Cerebellar nuclear complex (tissue), 1 donor: Measurements from ENCODE around the gene ALLC.

ENCODE experiments used
- DNase-seq, 2 experiments: peaks; one replicate each; lab custom pipeline; 2025; lab: John Stamatoyannopoulos, UW

ALLC gene

GRCh38 chr2:3718679-3719078 is 60.7 kb downstream of the ALLC start:
- DNase-seq, result no peak

- DNase-seq, result no peak
These were observed 67.0 kb downstream of the ALLC start for GRCh38 chr2:3725002-3725401.

- no peak for DNase-seq
These were observed 67.7 kb downstream of the ALLC start for GRCh38 chr2:3725458-3726250.

GRCh38 chr2:3726511-3726910 is 68.5 kb downstream of the ALLC start:
- no peak for DNase-seq

DNA sequence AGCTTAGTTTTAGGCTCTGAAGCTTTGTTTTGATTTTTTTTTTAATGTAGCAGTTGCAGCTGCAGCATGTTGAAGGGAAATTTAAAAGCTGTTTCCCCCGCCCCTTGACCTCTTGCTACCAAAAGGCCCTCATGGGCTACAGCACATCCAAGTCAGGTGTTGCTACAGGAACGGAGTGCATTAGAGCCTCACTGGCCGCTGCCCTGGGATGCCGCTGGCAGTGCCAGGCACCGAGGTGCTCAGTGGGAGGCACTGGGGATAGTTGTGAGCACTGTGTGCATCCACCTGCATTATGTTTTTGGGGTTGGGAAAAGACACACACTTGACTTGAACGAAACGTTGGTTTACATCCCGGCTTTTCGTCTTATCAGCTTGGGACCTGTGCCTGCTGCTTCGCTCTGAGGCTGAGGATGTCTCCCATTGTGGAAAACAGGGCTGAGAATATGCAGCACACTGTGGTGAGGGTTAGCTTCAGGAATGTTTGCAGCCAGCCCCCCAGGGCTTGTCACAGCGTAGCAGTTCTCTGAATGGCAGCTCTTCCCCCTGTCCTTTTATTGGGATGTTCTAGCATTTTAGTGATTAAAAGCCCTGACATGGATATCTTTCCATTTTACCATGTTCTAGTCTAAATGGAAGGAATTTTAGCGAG is 69.5 kb downstream of the ALLC start:
- no peak for DNase-seq

DNA sequence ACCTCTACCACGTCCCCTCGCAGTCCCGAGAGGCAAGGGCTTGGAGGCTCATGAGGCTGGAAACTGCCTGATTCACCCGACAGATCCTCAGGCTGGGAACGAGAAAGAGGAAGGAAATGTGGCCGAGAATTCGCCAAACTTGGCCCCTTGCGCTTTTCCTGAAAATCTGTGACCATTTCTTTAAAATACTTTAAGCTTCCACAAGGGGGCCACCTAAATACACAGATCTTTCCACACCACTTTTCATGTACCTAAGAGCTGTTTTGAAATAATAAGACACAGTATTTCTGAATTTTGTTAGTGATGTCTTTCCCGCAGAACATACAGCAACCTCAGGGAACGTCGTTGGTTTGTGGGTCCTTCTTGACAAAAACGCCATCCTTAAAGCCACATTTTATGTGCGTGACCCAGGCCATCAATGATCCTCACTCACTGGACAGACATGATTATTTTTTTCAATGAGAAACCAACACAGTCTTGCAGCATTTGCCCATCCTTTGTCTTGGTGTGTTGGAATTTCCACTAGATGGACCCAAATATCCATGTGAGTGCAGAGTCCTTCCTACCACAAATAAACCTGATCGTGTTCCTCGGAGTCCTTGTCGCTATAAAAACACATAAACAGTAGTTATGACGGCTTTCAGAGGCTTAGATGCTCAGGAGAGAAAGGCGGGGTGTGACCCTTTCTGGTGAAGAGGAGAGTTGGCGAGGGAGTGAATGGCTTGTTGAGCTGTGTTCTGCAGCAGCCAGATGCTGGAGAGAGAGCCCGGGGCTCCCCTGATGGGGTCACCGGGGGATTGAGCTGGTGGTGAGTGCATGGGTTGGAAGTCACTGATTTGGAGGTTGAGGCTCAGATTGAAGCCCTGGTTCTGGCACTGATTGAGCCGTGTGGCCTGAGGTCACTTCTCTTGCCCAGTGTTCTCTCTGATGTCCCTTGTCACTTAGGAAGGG is 70.4 kb downstream of the ALLC start:
- no peak for DNase-seq

- DNase-seq, result no peak
These were observed 71.1 kb downstream of the ALLC start for GRCh38 chr2:3729055-3729448.

DNA sequence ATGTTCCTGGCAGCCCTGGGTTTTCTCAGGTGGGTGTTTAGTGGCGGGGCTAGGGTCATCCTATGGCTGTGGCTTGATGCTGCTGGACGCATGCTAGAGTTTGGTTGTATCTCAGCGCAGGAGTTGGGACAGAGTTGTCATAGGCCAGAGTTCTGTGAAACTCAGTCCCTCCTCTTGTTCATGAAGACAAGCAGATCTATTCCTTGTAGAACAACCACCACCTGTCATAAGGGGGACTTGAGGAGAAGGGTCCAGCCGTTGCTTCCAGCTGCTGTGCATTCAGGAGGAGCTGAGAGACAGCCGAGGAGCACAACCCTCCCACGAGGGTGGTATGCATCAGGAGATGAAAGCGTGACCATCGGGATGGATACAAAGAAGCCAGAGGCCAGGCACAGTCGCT is 71.8 kb downstream of the ALLC start:
- no peak for DNase-seq

GRCh38 chr2:3730646-3731045 is 72.6 kb downstream of the ALLC start:
- no peak for DNase-seq

DNA sequence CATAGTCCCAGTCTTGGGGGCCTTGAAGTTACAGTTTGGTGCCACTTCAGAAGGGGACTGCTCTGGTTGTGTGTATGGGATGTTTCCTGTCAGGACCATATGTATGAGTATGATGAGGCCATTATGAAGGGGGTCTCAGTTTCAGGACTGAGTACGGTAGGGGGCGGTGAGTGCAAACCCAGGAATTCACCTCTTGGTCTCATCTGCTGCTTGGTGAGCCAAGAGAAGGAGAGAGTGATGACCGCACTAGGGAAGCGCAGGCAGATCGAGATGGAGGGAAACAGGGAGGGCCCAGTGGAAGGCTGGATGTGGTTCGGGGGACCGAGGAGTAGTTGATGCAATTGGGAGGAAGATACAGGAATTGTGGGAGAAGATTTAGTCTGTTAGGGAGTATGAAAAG is 73.8 kb downstream of the ALLC start:
- no peak for DNase-seq

GRCh38 chr2:3736112-3736511 is 78.1 kb downstream of the ALLC start:
- DNase-seq, result no peak

GRCh38 chr2:3737128-3737527 is 79.1 kb downstream of the ALLC start:
- DNase-seq, result no peak

DNA sequence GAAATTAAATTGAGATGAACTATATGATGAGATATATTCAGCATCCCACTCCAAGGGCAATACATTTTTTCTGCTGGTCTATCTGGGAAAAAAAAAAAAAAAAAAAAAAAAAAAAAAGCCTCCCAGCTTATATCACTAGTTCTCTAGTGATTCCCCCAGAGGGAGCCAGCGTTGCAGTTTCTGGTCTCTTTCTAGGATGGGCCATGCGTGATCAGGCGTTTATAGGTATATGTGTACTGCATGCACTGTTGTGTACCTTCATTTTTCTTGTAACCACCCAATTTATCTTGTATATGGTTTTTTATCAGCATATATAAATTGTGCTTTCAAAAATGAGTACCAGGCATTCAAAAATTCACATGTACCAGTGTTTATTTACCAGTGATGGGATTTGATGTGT is 80.5 kb downstream of the ALLC start:
- DNase-seq, result no peak

DNA sequence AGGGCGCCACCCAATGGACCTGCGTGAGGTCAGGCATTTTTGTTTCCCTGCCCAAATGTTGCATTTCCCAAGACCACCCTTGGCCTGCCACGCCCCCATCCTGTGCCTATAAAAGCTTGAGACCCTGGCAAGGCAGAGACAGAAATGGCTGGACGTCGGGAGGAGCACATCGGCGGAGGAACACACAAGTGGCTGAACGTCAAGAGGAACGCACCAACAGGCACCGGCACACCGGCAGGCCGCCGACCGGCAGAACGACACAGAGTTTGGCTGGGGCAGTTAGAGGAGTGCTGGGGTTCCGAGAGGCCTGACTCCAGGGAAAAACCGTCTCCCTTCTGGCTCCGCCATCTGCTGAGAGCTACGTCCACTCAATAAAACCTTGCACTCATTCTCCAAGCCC is 81.3 kb downstream of the ALLC start:
- no peak for DNase-seq

- DNase-seq, result no peak
These were observed 83.4 kb downstream of the ALLC start for GRCh38 chr2:3741396-3741795.

DNA sequence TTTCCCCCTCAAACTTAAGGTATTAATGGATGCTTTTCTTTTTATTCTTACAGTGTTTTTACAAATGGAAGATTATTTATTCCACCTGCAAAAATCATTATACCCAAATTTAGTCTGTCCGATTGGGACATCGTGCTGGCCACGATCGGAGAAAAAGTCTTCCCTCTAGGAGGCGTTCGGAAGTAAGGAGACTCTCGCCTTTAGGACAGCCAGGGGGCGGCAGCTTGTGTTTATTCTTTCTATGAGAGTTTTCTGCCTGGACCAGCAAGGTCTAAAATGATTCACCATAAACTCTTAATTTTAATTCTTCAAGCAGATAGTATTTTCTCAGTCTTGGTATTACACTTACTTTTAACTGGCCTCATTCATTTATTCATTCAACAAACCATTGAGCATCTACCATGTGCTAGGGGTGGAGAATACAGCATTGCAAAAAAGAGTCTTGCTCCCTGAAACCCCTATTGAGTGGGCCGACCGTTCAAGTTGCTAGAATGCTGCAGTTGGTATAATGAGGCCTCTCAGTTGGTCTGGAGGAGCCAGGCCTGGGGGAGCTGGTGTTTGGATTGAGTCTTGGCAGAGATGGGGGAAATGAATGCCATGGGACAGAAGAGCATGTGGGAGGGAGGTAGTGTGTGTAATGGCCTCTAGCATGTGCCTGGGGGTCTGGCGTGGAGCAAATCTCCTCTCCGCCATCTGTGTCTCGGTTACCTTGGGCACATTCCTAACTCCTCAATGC is 84.0 kb downstream of the ALLC start:
- no peak for DNase-seq

GRCh38 chr2:3742743-3743508 is 84.9 kb downstream of the ALLC start:
- no peak for DNase-seq

DNA sequence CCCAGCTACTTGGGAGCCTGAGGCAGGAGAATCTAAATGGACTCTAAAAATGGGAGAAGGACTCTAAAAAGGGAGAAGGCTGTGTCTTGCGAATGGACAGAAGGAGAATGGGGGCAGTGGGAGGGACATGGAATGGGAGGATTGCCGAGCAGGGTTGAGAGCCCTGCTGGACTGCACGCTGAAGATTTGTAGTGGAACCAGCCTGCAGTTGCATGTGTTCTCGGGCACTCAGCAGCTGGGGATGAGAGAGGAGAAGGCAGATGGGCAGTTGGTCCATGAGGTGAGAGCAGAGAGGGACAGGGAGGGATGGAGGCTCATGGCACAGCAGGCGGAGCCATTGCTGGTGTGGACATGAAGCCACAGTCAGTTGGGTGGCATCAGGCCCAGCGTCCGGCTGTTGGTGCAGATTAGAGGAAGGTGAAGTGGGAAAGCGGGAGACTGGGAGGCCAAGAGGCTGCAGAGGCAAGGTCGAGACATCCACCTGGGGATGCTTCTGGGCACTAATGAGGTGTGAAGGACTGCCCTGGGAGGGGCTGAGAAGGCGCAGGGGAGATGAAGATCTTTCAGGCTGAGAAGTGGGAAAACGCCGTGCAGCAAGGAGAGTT is 86.1 kb downstream of the ALLC start:
- no peak for DNase-seq

- no peak for DNase-seq
These were observed 87.9 kb downstream of the ALLC start for GRCh38 chr2:3745920-3746319.

GRCh38 chr2:3747032-3747654 is 89.1 kb downstream of the ALLC start:
- no peak for DNase-seq
